Right lobe of liver (tissue), 6 donors: ENCODE results near the gene KAT2B. TPM values are rescaled to one million over a fixed set of nuclear protein-coding genes. Genes with fewer than 3 reads are reported as not detected.

Experiments
- ATAC-seq, 4 donors: fragments of 200-7000 bp; cut with Tn5 transposase; one replicate each; pipeline ENCODE4 v1.9.1; 2020; ENCODE audit warnings: mild to moderate bottlenecking in 4 of 4, moderate library complexity in 4 of 4
- DNase-seq, 3 donors: peaks; one replicate each; pipeline ENCODE4 v3.0.0-alpha.2; 2020
- H3K27ac ChIP-seq, 3 donors: fragments of 200-600 bp; one replicate each; pipeline ENCODE4 v1.8.0; 2022
- H3K27me3 ChIP-seq, 2 donors: fragments of 200-600 bp; one replicate each; pipeline ENCODE4 v1.8.0; 2022
- H3K36me3 ChIP-seq, 4 donors: fragments of 200-600 bp; sonication (generic) in 1 of 4; one replicate each; pipeline versions ENCODE4 v1.5.1 to v1.8.0; 2017 to 2022; ENCODE audit warnings: control low read depth in 1 of 4
- H3K4me1 ChIP-seq, 4 donors: fragments of 200-600 bp; sonication (generic) in 1 of 4; one replicate each; pipeline versions ENCODE4 v1.5.1 to v1.8.0; 2017 to 2022; ENCODE audit warnings: control low read depth in 1 of 4
- H3K4me3 ChIP-seq, 3 donors: fragments of 200-600 bp; one replicate each; pipeline ENCODE4 v1.8.0; 2022
- H3K9me3 ChIP-seq, 4 donors: fragments of 200-600 bp; sonication (generic) in 1 of 4; one replicate each; pipeline versions ENCODE4 v1.5.1 to v1.8.0; 2017 to 2022; ENCODE audit warnings: control low read depth in 1 of 4
- CTCF ChIP-seq, 4 donors: fragments of 200-600 bp in 3 of 4; fragments of 450-650 bp in 1 of 4; IDR thresholded peaks; one replicate each; pipeline versions ENCODE4 v1.5.1 to v1.8.0; 2016 to 2022; ENCODE audit warnings: antibody characterized with exemption in 4 of 4, mild to moderate bottlenecking in 2 of 4
- POLR2A ChIP-seq: fragments of 450-650 bp; IDR thresholded peaks from one replicate; pipeline ENCODE4 v1.6.1; 2017; ENCODE audit warnings: antibody characterized with exemption, mild to moderate bottlenecking
- WGBS: methylation state at CpG from one replicate; pipeline ENCODE4 v1.1.6; 2018; ENCODE audit warnings: low coverage, low lambda C conversion rate; ENCODE audit not compliant: insufficient coverage; ENCODE audit errors: missing lambda C conversion rate; 5-methylcytosine and 5-hydroxymethylcytosine counted together
- intact Hi-C, 2 donors: fragments of 100-400 bp; cut with DNase I; formaldehyde crosslinking; loops; one replicate each; pipeline versions ENCODE4 v1.11.2 to v1.14.1; 2022
- total RNA-seq, 6 experiments: library from RNA; depleted of rRNA in 2 of 6; stranded (reverse); fragments of >200 nt in 2 of 6; fragmentation: NEBNext Ultra II Directional in 3 of 6; extraction: Animal tissue kit (Norgen Biotek cat#: 25700) in 3 of 6; gene quantifications; one replicate each; pipeline versions ENCODE4 v1.1.0 to v1.2.4, GENCODE V29; 2016 to 2023
- donor health status: DM: no; HTN: yes; CAD: no.
- donor health status: DM: no; HTN: no; CAD: no.
- donor health status: DM: no; HTN: no; CAD: no.
- donor health status: DM: no; HTN: yes; CAD: no.
- donor health status: DM: no; HTN: yes; CAD: no.

KAT2B gene
- total RNA-seq, 6 experiments from 2014 or later, result 25.6 to 35.7 (median 30.3) TPM

DNA sequence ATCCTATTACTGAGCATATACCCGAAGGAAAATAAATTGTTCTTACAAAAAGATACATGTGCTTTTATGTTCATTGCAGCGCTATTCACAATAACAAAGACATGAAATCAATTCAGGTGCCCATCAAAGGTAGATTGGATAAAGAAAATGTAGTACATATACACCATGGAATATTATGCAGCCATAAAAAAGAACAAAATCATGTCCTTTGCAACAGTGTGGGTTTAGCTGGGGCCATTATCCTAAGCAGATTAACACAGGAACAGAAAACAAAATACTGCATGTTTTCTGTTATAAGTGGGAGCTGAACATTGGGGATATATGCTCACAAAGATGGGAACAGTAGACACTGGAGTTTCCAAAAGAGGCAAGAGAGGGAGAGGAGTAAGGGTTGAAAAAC lies 103.3 kb downstream of the KAT2B start:
- Histone ChIP-seq H3K9me3 (no peaks in the 10 kb centered on the region), H3K36me3 (peaks cover 0 to 20% (median 0%) of the 10 kb centered on the region in 4 donors), H3K4me1 (no peaks in the 10 kb centered on the region), H3K4me3 (no peak overlapping the region), H3K27ac (no peak overlapping the region), H3K27me3 (no peaks in the 10 kb centered on the region)
- DNase-seq, result no peak
- 100% methylated on average over 2 of the region's 2 CpGs for WGBS
- no peak for ATAC-seq
- TF ChIP-seq POLR2A (no peak), CTCF (IDR thresholded peaks at IDR 0.05) (no peak)
- intact Hi-C loops, result no loop called here

- H3K27me3 ChIP-seq, result no peaks in the 10 kb centered on the region
- intact Hi-C loops, result no loop called here
- H3K4me3 ChIP-seq, result no peak overlapping the region
- no peak for ATAC-seq
- no peaks in the 10 kb centered on the region for H3K4me1 ChIP-seq
- DNase-seq, result no peak
- TF ChIP-seq POLR2A, result no peak
- no peak for TF ChIP-seq CTCF (IDR thresholded peaks at IDR 0.05)
- H3K27ac ChIP-seq, result no peak overlapping the region
- WGBS, result 76% methylated on average over 2 of the region's 2 CpGs
- H3K36me3 ChIP-seq, result peaks cover 0 to 12% (median 0%) of the 10 kb centered on the region in 4 donors
- no peaks in the 10 kb centered on the region for H3K9me3 ChIP-seq
Observed at GRCh38 chr3:20145874-20146273, 105.6 kb downstream of the KAT2B start.

GRCh38 chr3:20146301-20146700 lies 106.1 kb downstream of the KAT2B start:
- peaks cover 0 to 8% (median 0%) of the 10 kb centered on the region in 4 donors for H3K36me3 ChIP-seq
- 86% methylated on average over 8 of the region's 8 CpGs for WGBS
- H3K4me3 ChIP-seq, result no peak overlapping the region
- H3K4me1 ChIP-seq, result no peaks in the 10 kb centered on the region
- TF ChIP-seq CTCF (IDR thresholded peaks at IDR 0.05) (no peak), POLR2A (no peak)
- DNase-seq (no peak), ATAC-seq (no peak)
- H3K9me3 ChIP-seq, result no peaks in the 10 kb centered on the region
- intact Hi-C loops, result no loop called here
- no peak overlapping the region for H3K27ac ChIP-seq
- no peaks in the 10 kb centered on the region for H3K27me3 ChIP-seq

DNA sequence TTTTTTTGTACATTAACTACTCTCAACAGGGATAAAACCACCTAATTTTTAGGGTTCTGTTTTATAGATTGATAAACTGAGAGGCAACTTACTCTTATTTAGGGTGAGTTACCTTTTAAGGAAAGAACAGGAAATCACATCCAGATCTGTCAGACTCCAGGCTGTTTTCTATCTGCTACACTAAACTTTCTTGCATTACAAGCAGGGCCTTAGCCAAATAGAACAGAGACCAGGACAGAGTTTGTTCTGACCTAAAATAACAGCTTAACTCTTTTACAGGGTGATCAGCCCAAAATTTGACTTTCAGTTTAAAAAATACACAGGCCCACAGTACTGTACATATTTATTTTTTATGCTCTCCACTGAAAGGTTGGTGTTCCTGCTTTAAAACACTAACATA lies 107.1 kb downstream of the KAT2B start:
- intact Hi-C loops, result no loop called here
- Histone ChIP-seq H3K36me3 (peaks cover 0 to 7% (median 0%) of the 10 kb centered on the region in 4 donors), H3K27me3 (no peaks in the 10 kb centered on the region), H3K4me1 (no peaks in the 10 kb centered on the region), H3K27ac (no peak overlapping the region), H3K9me3 (no peaks in the 10 kb centered on the region), H3K4me3 (no peak overlapping the region)
- TF ChIP-seq POLR2A (no peak), CTCF (IDR thresholded peaks at IDR 0.05) (no peak)
- no peak for DNase-seq
- no peak for ATAC-seq

DNA sequence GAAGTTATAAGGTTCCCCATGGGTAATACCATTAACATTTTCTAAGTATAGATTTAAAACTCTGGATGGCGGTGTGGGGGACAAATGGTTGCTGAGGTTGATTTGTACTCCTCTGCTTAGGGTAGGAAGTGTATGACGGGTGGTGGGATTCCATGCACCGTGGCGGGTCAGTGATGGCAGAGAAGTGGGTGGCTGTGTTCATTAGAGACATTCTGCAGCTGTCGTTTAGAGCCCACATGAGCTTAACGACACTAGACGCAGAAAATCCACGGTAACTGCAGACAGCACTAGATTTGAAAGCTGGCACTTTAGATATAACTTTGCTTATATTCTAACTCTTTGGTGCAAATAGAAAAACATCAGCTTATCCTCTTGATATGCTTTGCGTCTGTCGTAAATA lies 108.2 kb downstream of the KAT2B start:
- ATAC-seq, result no peak
- Histone ChIP-seq H3K4me3 (no peak overlapping the region), H3K4me1 (no peaks in the 10 kb centered on the region), H3K9me3 (no peaks in the 10 kb centered on the region), H3K27ac (no peak overlapping the region), H3K27me3 (no peaks in the 10 kb centered on the region), H3K36me3 (peaks cover 0 to 7% (median 0%) of the 10 kb centered on the region in 4 donors)
- 86% methylated on average over 10 of the region's 10 CpGs for WGBS
- intact Hi-C loops, result no loop called here
- TF ChIP-seq POLR2A (no peak), CTCF (IDR thresholded peaks at IDR 0.05) (no peak)
- no peak for DNase-seq
